Right kidney (tissue), 1 donor: ENCODE data around the gene ZCCHC7.
"Not testable (repeated sequence)": the region's sequence is repeated elsewhere in the genome, so short reads cannot be mapped to it uniquely, and the experiment has no call there.

ENCODE experiments used
- DNase-seq: peaks from one replicate; pipeline ENCODE4 v3.0.0-alpha.2; 2016

ZCCHC7 gene

DNA sequence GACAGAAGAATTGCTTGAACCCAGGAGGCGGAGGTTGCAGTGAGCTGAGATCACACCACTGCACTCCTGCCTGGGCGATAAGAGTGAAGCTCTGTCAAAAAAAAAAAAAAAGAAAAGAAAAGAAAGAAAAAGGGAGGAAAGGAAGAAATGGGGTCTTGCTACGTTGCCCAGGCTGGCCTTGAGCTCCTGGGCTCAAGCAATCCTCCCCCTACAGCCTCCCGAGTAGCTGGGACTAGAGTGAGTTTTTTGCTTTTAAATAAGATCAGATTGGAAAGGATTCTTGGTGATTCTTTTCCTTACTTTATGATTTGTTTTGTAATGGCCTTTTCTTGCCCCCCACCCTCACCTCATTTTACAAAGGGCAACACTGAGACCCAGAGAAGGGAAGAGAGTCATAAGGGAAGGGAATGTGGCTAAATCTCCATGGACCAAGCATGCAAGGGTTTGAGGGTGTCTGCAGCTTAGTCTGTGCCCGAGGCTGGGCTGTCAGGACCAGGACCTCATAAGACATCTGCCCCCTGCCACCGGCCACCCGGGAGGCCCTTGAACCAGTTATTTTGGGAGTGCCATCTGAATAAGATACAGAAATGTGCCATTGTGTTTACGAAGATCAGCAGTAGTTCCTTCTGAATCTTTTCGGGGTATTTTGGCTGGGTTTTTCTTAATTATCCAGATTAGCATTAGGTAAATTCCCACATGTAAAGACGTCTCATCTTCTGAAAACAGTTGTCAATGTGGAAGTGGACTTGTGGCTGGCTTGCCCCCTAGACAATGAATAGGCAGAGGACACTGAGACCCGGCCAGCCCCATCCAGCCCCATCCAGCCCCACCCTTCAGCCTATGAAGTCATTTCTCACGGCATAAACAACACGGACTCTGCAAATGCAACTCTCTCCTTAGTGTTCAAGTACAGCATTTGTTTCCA is 257.6 kb downstream of the ZCCHC7 start:
- DNase-seq: no peak

DNA sequence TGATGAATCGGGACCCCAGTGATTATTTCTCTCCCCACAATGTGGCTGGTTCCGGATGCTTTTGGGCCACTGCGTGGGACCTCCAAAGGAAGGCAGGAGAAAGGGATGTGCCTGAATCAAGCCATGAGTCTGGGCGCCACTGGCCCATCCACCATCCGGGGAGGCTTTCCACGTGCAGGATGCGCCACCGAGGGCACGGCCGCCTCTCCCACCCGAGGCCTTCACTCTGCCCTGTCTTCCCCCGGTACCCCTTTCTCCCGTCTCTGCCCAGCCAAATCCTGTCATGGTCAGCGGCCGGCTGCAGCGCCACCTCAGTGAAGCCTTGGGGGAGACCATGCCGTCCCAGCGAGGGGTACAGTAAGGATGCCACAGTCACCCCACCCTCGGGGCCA is 258.2 kb downstream of the ZCCHC7 start:
- DNase-seq: no peak

DNA sequence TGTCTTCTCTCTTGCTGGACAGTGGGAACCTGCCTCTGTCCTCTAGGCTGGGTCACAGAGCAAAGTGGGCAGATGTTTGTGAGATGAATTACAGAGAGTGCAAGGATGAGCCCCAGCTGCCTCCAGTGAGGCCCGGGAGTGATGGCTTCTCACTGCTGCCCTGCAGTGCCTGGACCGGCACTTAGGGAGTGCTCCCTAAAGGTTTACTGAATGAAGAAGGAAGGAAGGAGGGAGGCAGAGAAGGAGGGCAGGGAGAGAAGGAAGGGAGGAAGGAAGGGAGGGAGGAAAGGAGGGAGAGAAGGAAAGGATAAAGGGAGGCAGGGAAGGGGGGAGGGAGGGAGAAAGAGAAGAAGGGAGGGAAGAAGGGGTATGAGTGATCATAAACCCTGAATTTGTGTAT is 259.5 kb downstream of the ZCCHC7 start:
- no peak for DNase-seq

DNA sequence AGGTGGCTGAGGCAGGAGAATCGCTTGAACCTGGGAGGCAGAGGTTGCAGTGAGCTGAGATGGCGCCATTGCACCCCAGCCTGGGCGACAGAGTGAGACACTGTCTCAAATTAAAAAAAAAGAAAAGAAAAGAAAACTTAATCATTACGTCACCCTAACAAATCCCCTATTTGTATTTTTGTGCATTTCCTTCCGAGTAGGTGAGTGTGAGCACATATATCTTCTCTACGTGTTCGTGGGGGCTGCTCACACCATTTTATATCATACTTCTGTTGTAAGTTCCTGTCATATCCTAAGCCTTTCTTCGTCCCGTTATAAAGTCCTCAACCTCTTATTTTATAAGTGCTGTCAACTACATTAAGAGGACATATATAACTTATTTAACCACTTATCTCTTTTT is 260.2 kb downstream of the ZCCHC7 start:
- DNase-seq: no peak

GRCh38 chr9:37381094-37381741 is 260.8 kb downstream of the ZCCHC7 start:
- DNase-seq: no peak

DNA sequence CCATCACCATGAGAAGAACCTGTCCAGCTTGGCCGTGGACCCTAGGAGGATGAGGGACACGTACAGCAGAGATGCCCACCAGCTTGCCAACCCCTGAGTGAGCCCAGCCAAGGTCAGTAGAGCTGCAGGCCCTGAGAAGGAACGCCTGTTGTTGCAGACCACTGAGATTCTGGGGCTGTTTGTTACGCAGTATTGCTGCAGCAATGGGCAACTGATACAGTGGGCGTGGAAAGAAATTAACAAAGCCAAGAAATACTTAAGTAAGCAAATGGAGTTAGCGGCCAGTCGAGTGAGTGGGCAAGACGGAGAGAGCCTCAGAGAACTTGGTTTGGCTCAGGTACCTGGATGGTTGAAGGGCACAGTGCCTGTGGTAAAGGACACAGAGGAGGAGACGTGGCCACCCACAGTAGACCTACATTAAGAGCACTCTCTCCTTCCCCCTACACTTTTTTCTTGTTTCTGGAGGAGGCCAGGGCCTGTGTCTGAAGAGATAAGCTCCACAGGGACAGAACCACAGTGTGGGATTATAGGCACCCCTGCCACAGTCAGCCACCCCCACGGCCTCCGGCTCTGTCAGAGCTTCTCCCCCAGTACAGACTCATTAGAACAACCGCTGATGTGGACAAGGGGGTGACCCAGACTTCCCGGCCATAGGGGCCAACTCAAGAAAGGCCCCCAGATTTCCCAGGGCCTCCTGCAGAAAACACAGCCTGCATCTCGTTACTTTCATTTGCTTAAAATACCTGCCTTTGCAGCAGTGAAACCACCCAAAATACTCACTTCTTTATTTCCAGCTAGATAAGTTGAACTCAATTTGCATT is 262.0 kb downstream of the ZCCHC7 start:
- no peak for DNase-seq

DNA sequence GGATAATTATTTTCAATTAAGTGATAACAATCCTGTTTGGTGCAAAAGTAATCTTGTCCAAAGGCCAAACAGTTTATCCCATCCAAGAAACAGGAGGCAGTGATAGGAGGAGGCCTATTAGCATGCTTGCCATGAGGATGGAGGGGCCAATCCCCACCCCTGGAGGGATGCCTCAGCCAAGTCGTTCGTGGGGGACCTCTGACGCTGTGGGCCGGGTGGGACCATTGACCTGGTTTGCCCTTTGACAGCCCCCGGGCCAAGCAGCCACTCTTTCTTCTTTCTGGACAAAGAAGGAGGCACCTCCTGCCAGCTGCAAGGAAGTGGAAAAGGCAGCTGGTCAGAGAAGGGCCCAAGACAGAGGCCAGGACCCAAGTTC is 262.6 kb downstream of the ZCCHC7 start:
- DNase-seq: no peak

GRCh38 chr9:37383393-37383792 is 263.0 kb downstream of the ZCCHC7 start:
- DNase-seq: no peak

DNA sequence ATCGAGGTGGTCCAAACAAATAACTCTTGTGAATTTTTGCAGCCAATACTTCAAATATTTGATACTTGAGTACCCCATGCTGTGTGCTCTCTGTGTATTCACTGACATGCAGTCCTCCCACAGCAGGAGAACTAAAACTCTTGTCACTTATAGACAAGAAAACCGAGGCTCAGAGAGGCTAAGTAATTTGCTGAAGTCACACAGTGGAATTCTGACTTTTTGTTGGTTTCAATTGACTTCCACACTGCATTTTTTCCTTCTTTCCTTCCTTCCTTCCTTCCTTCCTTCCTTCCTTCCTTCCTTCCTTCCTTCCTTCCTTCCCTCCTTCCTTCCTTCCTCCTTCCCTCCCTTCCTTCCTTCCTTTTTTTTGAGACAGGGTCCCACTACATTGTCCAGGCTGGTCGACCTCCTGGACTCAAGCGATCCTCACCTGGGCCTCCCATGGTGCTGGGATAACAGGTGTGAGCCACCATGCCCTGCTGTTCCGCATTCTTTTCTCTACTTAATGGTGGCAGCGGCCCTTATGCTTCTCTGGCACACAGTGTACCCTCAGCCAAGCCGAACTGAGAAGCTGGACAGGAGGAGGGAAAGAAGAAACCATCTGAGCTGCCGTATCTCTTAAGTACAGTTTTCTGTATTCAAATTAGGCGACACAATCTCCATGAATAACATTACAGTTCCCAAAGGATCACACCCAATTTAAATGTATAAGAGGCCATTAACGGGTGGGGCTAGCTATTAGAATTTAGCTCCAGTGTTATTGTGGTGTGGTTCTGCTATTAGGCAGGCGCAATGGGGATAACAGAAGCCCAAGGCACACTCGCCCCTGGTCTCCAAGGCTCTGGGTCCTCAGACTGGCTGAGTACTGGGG is 263.7 kb downstream of the ZCCHC7 start:
- no peak for DNase-seq

- DNase-seq: no peak
Measured at GRCh38 chr9:37385286-37385685, 264.9 kb downstream of the ZCCHC7 start.

- no peak for DNase-seq
Measured at GRCh38 chr9:37386988-37387387, 266.6 kb downstream of the ZCCHC7 start.

DNA sequence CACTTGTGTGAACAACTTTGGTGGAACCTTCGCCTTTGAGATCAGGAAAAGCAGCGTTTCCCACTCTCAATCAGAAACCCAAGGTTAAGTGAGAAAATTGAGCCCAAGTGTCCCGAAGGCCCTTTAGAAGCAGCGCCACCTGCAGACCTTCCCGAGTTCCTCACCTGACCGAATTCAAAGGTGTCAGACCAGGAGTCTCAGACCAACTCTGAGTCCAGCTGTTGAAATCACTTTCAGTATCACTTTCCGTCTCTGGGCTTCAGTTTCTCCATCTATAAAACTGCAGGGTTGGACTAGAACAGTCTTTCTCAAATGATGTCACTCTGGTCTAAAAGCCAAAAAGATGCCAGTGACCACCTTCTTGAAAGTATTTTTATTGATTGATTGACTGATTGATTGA is 270.4 kb downstream of the ZCCHC7 start:
- no peak for DNase-seq

DNA sequence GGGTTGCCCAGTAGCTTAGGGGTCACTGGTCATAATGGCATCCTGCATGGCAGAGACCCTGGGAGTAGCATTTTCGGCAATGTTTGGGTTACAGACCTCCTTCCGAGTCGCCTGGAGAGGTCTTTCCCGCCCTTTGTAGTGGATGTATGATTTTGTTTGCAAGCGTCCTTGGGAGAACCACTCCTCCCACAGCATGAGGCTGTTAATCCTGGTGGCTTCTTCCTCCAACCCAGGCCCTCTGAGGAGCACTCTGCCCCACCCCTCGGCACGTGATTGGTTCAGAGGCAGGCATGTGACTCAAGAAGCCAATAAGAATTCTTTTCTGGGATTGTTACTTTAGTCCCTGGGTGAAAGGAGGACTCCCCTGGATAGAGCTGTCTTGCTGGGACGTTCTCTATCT is 271.9 kb downstream of the ZCCHC7 start:
- DNase-seq: no peak

DNA sequence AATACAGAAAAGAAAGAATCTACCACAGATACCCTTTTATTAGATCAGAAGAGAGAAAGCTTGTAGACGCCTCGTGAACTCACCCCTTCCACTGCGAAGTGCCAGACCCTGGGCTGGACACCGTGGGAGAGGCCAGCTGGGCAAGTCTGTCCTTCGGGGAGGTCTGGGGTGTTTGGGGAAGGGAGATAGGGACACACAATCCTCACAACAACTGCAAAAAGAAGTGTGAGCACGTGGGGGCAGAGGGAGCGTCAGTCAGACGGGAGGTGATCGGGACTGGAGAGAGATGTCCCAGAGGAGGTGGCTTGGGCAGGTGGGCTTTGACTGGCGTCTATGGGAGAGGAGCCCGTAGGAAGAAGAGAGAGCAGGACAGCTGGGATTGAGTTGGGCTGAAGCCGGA is 274.9 kb downstream of the ZCCHC7 start:
- DNase-seq: no peak

- no peak for DNase-seq
Measured at GRCh38 chr9:37395663-37396062, 275.3 kb downstream of the ZCCHC7 start.

DNA sequence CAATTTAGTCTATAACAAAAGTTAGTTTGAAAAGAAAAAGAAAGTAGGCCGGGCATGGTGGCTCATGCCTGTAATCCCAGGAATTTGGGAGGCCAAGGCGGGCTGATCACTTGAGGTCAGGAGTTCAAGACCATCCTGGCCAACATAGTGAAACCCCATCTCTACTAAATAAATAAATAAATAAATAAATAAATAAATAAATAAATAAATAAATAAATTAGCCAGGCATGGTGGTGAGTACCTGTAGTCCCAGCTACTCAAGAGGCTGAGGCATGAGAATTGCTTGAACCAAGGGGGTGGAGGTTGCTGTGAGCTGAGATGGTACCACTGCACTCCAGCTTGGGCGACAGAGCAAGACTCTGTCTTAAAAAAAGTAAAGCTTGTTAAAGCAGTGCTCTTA is 277.6 kb downstream of the ZCCHC7 start:
- DNase-seq: not testable (repeated sequence)

DNA sequence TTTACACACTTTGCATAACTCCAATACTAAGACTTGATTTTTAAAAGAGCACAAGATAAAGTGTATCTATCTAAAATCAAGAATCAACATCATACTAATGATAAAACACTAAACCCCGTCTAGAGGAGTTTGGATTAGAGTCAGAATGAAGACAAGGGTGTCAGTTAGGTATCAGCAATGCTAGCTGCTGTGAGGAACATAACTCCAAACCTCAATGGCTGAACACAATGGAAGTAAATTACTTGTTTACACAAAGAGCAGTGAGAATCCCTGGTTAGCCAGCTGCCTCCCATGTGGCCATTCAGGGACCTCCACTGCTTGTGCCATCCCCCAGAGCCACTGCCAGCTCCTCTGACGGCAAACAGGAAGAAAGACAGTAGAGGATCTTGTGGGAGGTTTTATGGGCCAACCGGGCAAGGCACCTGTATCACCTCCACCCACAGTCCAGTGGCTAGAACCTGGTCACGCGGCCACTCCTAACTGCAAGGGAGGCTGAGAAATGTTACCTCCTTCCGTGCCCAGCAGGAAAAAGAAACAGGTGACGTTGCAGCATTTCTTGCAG is 278.2 kb downstream of the ZCCHC7 start:
- DNase-seq: no peak

- no peak for DNase-seq
Measured at GRCh38 chr9:37399336-37399735, 279.0 kb downstream of the ZCCHC7 start.

GRCh38 chr9:37404590-37404989 is 284.2 kb downstream of the ZCCHC7 start:
- no peak for DNase-seq

DNA sequence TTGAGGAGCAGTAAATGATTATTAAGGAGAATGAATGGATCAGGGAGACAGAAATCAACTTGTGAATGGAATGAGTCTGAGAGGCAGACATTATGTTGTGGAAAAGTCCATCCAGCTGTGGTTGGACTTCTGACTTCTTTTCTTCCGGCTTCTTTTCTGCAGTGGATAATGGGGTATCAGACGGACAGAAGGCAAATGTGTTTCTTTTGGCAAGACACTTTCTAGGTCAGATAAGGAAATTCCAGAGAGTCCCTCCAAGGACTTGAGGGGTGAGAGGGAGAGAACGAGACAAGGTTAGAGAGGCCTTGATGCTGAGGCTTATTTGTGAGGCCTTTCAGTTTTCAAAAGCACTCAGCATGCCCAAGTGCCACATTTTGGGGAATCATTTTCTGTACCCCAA is 285.0 kb downstream of the ZCCHC7 start:
- DNase-seq: no peak

- DNase-seq: no peak
Measured at GRCh38 chr9:37405764-37406380, 285.5 kb downstream of the ZCCHC7 start.
